Spinal cord (tissue), 4 donors: ENCODE data around the gene NRP1. TPM values are rescaled to one million over a fixed set of nuclear protein-coding genes. Genes with fewer than 3 reads are reported as not detected.

Experiments used
- polyA plus RNA-seq, 2 donors: library from polyadenylated mRNA; unstranded; fragments of 120-200 nt; gene quantifications; one replicate each; pipeline ENCODE4 v1.2.1, GENCODE V29; 2013; ENCODE audit not compliant: insufficient read length in 2 of 2
- small RNA-seq: library from RNA; depleted of rRNA; stranded (forward); fragments of <200 nt; gene quantifications from one replicate; pipeline ENCODE3, GENCODE V24; 2014; ENCODE audit warnings: low replicate concordance
- total RNA-seq, 2 donors: library from RNA; depleted of rRNA in 1 of 2; stranded (reverse); fragments of 120-200 nt in 1 of 2; fragments of >200 nt in 1 of 2; gene quantifications; one replicate each; pipeline versions ENCODE4 v1.2.3 to v1.2.4, GENCODE V29; 2013 to 2014

The NRP1 gene
- total and polyA plus RNA-seq, 4 donors = 61.8 to 96.6 (median 80.2) TPM

Small RNA genes within 50 kb of the gene (small RNA-seq; reads per million reads assigned to genes)
- gene AL353600.1 (not detected), gene RN7SL398P (not detected)
